GM21360 (cell line): ENCODE data around the gene TBL1X.

ENCODE experiments used
- ATAC-seq: cut with Tn5 transposase; IDR thresholded peaks from one replicate; pipeline ENCODE4 v1.9.1; 2021; ENCODE audit warnings: mild to moderate bottlenecking, moderate library complexity; ENCODE audit not compliant: unreplicated experiment

TBL1X gene

DNA sequence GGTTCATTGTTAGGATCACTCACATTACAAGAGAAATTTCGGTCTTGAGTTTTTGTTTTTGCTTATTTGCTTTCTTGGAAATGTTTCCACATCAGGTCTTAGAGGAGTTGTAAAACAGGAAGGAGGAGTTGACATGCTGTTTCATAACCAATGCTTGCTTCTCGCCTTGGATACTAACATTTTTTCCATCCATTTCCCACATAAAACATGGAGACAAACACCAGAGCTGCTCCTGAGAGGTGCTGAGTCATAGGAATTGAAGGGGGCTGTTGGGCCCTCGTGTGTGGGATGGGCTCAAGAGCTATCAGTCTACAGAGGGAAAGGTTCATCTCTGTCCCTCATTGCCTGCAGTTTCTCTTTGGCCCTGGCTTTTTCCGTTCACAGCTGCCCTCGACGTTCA, 29.9 kb downstream of the TBL1X start:
- no peak for ATAC-seq

- no peak for ATAC-seq
Observed at GRCh38 chrX:9495496-9495895, 30.6 kb downstream of the TBL1X start.

DNA sequence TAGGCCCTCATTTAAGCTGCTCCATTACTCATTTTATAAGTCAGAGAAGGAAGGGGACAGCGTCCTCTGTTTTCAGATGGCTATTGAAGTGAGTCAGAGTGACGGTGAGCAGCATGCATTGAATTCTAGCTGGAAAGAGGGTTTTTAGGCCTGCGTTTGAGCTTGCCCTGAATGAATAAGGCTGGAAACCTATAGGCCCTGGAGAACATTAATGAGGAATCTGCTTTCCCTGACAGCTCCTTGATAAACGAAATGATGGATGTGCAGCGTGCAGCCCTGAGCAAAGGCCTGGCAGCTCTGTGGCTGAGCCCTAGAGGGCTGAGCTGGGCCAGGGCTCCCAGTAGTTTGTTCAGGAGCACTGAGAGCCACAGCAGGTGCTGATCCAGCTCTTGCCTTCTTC, 33.4 kb downstream of the TBL1X start:
- ATAC-seq = no peak

DNA sequence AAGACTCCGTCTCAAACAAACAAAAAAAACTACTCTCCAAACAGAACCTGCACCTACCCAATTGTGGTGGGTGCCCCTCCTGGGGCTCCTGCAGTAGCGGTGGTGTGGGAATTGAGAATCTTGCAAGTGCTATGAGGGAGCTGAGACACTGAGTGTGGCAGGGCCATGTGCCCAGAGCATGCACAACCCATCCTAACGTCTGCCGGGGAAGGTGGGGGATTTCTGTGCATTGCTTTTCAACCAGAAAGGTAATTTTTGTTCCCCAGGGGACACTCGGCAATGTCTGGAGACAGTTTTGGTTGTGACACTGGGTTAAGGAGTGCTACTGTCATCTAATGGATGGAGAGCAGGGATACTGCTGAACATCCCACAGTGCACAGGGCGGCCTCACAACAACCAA, 35.7 kb downstream of the TBL1X start:
- no peak for ATAC-seq

GRCh38 chrX:9501362-9501761, 36.5 kb downstream of the TBL1X start:
- ATAC-seq = no peak

DNA sequence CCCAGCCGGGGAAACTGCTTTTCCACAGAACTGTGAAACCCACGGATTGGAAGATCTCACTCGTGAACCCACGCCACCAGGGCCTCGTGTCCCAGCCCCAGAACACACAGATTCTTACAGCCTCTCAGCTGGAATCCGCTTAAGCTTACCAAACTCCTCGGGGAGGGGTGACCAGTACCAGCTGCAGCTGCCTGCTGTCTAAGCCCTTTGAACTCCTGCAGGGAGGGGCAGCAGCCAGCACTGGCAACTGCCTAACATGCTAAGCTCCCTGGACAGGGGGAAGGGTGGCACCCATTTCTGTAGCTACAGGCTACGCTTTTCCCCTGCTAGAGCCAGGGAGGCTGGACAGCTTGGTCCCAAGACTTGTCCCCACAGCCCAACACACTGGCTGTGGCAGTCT, 38.4 kb downstream of the TBL1X start:
- no peak for ATAC-seq

DNA sequence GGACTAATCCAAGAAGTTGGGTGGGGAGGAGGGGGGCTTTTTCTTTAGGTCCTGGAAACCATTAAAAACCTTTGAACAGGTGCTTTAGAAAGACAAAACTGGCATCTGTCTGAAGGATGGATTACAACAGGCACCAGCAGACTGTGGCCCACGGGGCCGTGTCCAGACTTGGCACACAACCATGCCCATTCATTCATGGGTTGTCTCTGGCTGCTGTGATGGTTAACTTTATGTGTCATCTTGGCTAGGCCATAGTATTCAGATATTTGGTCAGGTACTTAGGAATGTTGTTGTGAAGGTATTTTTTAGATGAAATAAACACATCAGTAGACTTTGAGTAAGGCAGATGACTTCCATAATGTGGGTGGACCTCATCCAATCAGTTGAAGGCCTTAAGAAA, 45.5 kb downstream of the TBL1X start:
- no peak for ATAC-seq

DNA sequence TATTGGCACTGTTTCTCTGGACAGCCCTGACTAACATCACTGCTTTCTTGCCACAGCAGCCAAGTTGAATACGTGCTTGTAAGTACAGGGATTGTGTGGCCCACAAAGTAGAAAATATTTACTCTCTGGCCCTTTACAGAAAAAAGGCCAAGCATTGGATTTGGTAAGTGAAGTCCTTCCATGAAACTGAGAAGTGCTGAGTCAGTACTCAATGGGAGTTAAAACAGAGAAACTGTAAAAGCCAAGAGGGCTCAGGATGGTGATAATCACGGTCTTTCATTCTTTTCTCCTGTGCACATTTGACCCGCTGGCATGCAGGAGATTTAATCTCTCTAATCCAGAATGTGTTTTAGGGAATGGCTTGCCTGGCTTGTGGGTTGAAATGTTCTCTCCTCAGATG, 46.1 kb downstream of the TBL1X start:
- no peak for ATAC-seq

- no peak for ATAC-seq
Observed at GRCh38 chrX:9515489-9515888, 50.6 kb downstream of the TBL1X start.

GRCh38 chrX:9515973-9516538, 51.2 kb downstream of the TBL1X start:
- ATAC-seq = no peak

DNA sequence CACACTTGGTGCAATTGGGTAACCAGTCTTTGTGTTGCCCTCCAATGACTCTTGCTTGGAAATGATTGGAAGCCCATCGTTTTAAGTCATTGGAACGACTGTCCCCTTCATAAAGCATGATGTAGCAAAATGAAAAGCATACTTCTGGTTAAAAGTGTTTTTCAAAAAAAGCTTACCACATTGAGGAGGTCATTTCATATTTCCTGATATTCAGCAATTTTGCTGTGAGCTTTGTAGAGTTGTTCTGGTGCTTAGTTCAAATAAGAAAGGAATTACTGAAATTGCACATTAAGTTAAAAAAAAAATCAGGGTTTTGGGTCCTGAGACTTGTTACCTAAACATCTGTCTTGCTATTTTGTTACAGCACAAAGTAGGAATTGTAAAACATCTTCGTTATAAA, 51.8 kb downstream of the TBL1X start:
- ATAC-seq = no peak

- ATAC-seq = no peak
Observed at GRCh38 chrX:9518051-9518450, 53.2 kb downstream of the TBL1X start.

- ATAC-seq = no peak
Observed at GRCh38 chrX:9518889-9519288, 54.0 kb downstream of the TBL1X start.

- no peak for ATAC-seq
Observed at GRCh38 chrX:9519546-9520216, 54.8 kb downstream of the TBL1X start.

GRCh38 chrX:9520217-9520590, 55.3 kb downstream of the TBL1X start:
- ATAC-seq = no peak

- ATAC-seq = no peak
Observed at GRCh38 chrX:9522378-9523155, 57.7 kb downstream of the TBL1X start.

DNA sequence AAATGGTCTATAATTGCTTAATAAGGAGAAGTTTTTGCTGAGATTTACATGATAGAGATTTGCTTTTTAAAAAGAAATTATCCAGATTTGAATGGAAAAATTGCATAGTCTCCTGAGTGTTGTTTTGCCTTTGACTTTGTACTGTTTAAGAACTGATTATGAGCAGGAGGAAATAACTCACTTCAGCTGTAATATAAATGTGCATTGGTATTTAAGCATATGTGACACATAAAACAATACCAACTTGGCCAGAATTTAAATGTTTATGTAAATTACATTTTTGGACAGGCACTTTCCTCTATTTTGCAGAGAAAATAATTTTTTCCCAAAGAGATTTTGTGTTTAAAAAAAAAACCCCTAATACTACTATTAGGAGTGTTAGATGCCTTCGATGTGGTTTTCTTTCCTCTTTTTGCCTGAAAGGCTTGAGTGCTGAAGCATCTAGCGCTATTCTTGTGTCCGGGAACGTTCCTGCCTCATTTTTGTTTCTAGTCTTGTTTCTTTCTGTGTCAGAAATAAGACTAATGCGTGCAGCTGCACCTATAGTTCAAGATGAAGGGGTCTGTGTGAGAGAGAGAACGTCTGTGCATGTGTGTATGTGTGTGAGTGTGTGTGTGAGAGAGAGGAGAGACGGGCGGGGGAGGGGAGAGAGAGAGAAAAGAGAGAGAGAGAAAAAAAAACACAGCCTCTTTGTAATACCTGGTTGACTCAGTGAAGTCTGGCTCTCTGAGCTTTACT, 60.8 kb downstream of the TBL1X start:
- peak; percentile 57 for ATAC-seq

DNA sequence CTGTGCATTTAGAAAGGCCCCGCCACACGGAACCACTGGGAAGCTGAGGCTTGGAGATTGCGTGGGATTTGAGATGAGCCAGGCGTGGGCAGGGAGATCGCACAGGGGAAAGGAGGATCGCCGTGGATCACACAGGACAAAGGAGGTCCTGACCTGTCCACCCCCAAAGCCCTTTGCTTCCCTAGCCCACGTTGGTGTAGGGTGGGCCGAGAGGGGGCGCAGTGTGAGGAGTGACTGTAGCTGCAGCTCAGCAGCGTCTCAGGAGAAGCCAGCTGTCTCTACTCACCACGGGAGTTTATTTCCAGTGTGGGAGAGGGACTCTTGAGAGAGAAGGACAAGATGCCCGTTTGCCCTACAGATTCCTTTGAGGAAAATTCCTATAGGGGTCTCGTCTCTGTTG, 62.1 kb downstream of the TBL1X start:
- ATAC-seq = no peak

DNA sequence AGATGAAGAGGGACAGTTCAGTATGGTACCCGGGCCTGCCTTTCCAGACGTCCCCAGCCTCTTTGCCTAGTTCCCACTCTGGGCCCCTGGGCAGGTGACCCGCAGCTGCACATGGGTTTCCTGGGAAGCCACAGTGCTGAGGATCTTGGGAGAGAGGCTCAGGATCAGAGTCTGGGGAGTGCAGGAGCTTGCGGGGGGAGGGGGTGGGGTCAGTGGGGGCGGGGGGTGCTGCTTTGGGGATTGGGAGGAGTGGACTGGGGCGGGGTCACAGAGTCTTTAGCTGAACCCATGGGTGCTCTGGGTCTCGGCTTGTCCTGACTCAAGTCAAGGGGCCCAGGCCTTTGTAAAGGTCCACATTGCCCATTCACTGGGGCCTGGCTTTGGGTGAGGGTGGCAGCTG, 63.6 kb downstream of the TBL1X start:
- no peak for ATAC-seq

DNA sequence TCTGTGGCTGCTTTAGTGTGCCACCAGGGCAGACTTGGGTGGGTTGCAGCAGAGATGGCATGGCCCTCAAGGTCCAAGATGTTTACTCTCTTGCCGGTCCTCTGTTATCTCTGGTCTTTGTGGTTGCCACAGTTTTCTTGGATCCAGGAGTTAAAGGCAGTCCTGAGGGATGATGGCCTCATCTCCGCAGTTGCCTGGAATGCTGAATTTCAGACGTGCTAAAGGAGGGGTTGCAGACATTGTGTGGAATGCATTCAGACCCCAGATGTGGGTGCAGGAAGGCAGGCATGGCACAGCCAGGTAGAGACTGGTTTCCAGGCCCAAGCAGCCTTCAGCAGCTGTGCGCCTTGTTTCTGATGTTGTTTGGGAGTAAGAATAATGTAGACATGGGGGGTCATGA, 64.4 kb downstream of the TBL1X start:
- no peak for ATAC-seq

DNA sequence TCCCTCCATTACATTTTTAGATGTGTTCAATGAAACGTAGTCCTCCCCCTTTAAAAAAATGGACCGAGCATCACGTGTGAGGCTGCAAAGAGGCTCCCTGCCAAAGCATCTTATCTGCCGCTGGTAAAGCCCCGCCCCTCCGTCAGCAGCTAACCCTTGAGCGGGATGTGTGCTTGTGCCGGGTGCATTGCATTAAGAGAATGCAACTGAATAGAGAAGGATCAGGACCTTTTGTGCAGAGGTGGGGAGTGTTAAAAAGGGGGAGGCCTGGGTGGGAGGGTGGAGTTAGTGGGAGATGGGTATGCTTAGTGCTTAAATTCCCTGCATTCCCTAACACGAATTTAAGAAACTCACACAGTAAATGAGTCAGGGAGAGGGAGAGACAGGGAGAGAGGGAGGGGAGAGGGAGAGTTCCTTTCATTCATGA, 66.0 kb downstream of the TBL1X start:
- ATAC-seq = peak; percentile 60

DNA sequence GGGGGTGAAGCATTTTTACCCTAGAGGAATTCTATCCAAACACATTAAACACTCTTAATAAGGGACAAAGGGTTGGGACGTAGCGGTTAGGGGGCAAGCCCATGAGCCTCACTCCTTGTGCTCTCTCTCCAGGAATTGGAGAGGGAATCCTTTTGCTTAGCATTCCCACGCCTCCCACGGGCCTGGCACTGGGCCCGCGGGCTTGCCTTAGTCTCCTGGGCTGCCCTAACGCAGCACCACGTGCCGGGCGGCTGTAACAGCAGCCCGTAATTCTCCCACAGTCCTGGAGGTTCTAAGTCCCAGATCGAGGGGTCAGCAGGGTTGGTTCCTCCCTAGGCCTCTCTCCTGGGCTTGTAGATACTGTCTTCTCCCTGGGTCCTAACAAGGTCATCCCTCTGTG, 67.5 kb downstream of the TBL1X start:
- no peak for ATAC-seq
